Tibial nerve (tissue), 3 donors: ENCODE results near the gene CISTR.

ENCODE experiments used
- POLR2A ChIP-seq, 2 donors: fragments of 450-650 bp; IDR thresholded peaks; one replicate each; pipeline ENCODE4 v1.6.1; 2017; ENCODE audit warnings: antibody characterized with exemption in 2 of 2, mild to moderate bottlenecking in 2 of 2, moderate library complexity in 2 of 2
- TF ChIP-seq, protein P1 (sequence below), 5 experiments: fragments of 200-600 bp in 3 of 5; fragments of 450-650 bp in 2 of 5; sonication (generic) in 3 of 5; IDR thresholded peaks; one replicate each; pipeline ENCODE4 v1.5.1; 2016 to 2019; ENCODE audit warnings: antibody characterized with exemption in 5 of 5, mild to moderate bottlenecking in 3 of 5, moderate library complexity in 2 of 5

DNA sequence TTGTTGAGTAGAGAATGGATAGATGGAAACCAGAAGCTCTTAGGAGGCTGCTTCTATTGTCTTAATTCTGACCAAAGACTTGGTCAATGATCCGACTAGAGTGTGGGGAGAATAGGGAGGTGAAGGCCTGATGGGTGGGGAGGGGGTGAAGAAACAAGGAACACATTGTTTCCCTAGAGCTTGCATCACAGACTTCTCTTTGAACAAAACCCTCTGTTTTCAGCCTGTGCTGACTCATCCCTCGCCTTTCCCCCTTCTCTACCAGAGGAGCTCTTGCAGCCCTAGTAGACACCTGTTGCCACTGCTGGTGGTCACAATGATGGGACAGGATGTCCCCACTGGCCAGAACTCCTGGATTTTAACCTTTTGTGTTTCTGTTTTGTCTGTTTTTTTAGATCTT is 46.8 kb upstream of the CISTR start:
- TF ChIP-seq POLR2A (IDR thresholded peaks at IDR 0.05): no peak
- TF ChIP-seq, protein P1, sequence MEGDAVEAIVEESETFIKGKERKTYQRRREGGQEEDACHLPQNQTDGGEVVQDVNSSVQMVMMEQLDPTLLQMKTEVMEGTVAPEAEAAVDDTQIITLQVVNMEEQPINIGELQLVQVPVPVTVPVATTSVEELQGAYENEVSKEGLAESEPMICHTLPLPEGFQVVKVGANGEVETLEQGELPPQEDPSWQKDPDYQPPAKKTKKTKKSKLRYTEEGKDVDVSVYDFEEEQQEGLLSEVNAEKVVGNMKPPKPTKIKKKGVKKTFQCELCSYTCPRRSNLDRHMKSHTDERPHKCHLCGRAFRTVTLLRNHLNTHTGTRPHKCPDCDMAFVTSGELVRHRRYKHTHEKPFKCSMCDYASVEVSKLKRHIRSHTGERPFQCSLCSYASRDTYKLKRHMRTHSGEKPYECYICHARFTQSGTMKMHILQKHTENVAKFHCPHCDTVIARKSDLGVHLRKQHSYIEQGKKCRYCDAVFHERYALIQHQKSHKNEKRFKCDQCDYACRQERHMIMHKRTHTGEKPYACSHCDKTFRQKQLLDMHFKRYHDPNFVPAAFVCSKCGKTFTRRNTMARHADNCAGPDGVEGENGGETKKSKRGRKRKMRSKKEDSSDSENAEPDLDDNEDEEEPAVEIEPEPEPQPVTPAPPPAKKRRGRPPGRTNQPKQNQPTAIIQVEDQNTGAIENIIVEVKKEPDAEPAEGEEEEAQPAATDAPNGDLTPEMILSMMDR (IDR thresholded peaks at IDR 0.05): no peak
